Liver (tissue), 3 donors: ENCODE data around the gene GAPVD1.

Experiments
- CTCF ChIP-seq: fragments of 150-350 bp; IDR thresholded peaks from 2 replicates; pipeline ENCODE4 v1.5.1; 2017; ENCODE audit warnings: improper control_type of control experiment, low read depth, low read length; ENCODE audit not compliant: missing input control
- EGR1 ChIP-seq, 2 donors: IDR thresholded peaks; 2 replicates each; pipeline ENCODE4 v1.6.1; 2016 to 2018; ENCODE audit warnings: antibody characterized with exemption in 2 of 2, low read depth in 2 of 2
- GABPA ChIP-seq, 2 donors: IDR thresholded peaks in 1 of 2; conservative IDR thresholded peaks in 1 of 2; 2 replicates each; pipeline ENCODE4 v1.6.1; 2016; ENCODE audit warnings: antibody characterized with exemption in 2 of 2, mild to moderate bottlenecking in 1 of 2, moderate library complexity in 1 of 2
- HNF4A ChIP-seq, 2 donors: conservative IDR thresholded peaks; 2 replicates each; pipeline ENCODE4 v1.6.1; 2016; ENCODE audit warnings: antibody characterized with exemption in 2 of 2, mild to moderate bottlenecking in 2 of 2
- JUND ChIP-seq, 2 donors: IDR thresholded peaks; 2 replicates each; pipeline ENCODE4 v1.6.1; 2016; ENCODE audit warnings: antibody characterized with exemption in 2 of 2
- RAD21 ChIP-seq, 2 donors: IDR thresholded peaks; 2 replicates each; pipeline ENCODE4 v1.6.1; 2016; ENCODE audit warnings: antibody characterized with exemption in 2 of 2, mild to moderate bottlenecking in 2 of 2
- REST ChIP-seq: IDR thresholded peaks from 2 replicates; pipeline ENCODE4 v1.6.1; 2016; ENCODE audit warnings: antibody characterized with exemption, mild to moderate bottlenecking
- SP1 ChIP-seq: IDR thresholded peaks from 2 replicates; pipeline ENCODE4 v1.6.1; 2018; ENCODE audit warnings: antibody characterized with exemption, mild to moderate bottlenecking
- TAF1 ChIP-seq: conservative IDR thresholded peaks from 2 replicates; pipeline ENCODE4 v1.6.1; 2016; ENCODE audit warnings: antibody characterized with exemption, mild to moderate bottlenecking
- YY1 ChIP-seq: IDR thresholded peaks from 2 replicates; pipeline ENCODE4 v1.6.1; 2016; ENCODE audit warnings: antibody characterized with exemption, mild to moderate bottlenecking
- TF ChIP-seq, protein P1 (sequence below): IDR thresholded peaks from 2 replicates; pipeline ENCODE4 v1.6.1; 2016; ENCODE audit warnings: antibody characterized with exemption
- TF ChIP-seq, protein P2 (sequence below): IDR thresholded peaks from 2 replicates; pipeline ENCODE4 v1.6.1; 2016; ENCODE audit warnings: antibody characterized with exemption
- donor health status: healthy.
- donor health status: healthy.

DNA sequence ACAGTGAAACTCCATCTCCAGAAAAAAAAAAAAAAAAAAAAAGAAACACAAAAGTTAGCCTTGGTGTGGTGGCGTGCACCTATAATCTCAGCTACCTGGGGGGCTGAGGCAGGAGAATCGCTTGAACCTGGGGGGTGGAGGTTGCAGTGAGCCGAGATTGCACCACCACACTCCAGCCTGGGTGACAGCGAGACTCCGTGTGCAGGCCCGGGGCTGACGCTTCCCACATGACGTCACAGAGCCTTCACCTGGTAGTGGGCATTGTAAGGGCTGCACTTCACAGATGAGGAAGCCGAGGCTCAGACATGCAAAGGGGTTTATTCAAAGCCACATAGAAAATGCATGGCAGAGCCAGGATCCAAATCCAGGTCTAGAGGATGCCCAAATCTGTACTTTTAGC, 114.2 kb downstream of the GAPVD1 start:
- TF ChIP-seq TAF1: no peak
- no peak for TF ChIP-seq CTCF
- no peak for TF ChIP-seq GABPA (IDR thresholded peaks at IDR 0.05 in 1 of 2, conservative IDR thresholded peaks at IDR 0.05 in 1 of 2)
- no peak for TF ChIP-seq REST
- no peak for TF ChIP-seq JUND (IDR thresholded peaks at IDR 0.05)
- TF ChIP-seq HNF4A (conservative IDR thresholded peaks at IDR 0.05): no peak
- no peak for TF ChIP-seq EGR1 (IDR thresholded peaks at IDR 0.05; ENCODE audit: low read depth in 2 of 2)
- TF ChIP-seq SP1: no peak
- TF ChIP-seq, protein P1, sequence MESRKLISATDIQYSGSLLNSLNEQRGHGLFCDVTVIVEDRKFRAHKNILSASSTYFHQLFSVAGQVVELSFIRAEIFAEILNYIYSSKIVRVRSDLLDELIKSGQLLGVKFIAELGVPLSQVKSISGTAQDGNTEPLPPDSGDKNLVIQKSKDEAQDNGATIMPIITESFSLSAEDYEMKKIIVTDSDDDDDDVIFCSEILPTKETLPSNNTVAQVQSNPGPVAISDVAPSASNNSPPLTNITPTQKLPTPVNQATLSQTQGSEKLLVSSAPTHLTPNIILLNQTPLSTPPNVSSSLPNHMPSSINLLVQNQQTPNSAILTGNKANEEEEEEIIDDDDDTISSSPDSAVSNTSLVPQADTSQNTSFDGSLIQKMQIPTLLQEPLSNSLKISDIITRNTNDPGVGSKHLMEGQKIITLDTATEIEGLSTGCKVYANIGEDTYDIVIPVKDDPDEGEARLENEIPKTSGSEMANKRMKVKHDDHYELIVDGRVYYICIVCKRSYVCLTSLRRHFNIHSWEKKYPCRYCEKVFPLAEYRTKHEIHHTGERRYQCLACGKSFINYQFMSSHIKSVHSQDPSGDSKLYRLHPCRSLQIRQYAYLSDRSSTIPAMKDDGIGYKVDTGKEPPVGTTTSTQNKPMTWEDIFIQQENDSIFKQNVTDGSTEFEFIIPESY: no peak
- no peak for TF ChIP-seq YY1
- TF ChIP-seq RAD21 (IDR thresholded peaks at IDR 0.05): no peak
- TF ChIP-seq, protein P2, sequence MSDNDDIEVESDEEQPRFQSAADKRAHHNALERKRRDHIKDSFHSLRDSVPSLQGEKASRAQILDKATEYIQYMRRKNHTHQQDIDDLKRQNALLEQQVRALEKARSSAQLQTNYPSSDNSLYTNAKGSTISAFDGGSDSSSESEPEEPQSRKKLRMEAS: no peak
